SJSA1 (cell line): ENCODE results near the gene PHACTR4. TPM values are rescaled to one million over a fixed set of nuclear protein-coding genes. Genes with fewer than 3 reads are reported as not detected.
"Not testable (repeated sequence)": the region's sequence is repeated elsewhere in the genome, so short reads cannot be mapped to it uniquely, and the experiment has no call there.

Source experiments
- DNase-seq, 2 experiments: peaks; one replicate each; pipeline ENCODE4 v3.0.0-alpha.2; 2015 to 2020; ENCODE audit warnings: low spot score in 2 of 2, low read depth in 1 of 2
- H3K27ac ChIP-seq: fragments of 250-450 bp; sonication (Bioruptor Pico); 2 replicates; pipeline ENCODE4 v1.5.1; 2020; ENCODE audit warnings: mild to moderate bottlenecking, moderate library complexity
- H3K27me3 ChIP-seq: fragments of 250-450 bp; sonication (Bioruptor Pico); replicated peaks from 2 replicates; pipeline ENCODE4 v1.5.1; 2020; ENCODE audit warnings: mild to moderate bottlenecking, moderate library complexity
- H3K36me3 ChIP-seq: fragments of 250-450 bp; sonication (Bioruptor Pico); 2 replicates; pipeline ENCODE4 v1.5.1; 2020; ENCODE audit warnings: mild to moderate bottlenecking
- H3K4me1 ChIP-seq: fragments of 250-450 bp; sonication (Bioruptor Pico); replicated peaks from 2 replicates; pipeline ENCODE4 v1.6.1; 2021; ENCODE audit warnings: mild to moderate bottlenecking
- H3K4me3 ChIP-seq: fragments of 250-450 bp; sonication (Bioruptor Pico); 2 replicates; pipeline ENCODE4 v1.5.1; 2020; ENCODE audit warnings: mild to moderate bottlenecking
- H3K9me3 ChIP-seq: fragments of 250-450 bp; sonication (Bioruptor Pico); replicated peaks from 2 replicates; pipeline ENCODE4 v1.5.1; 2020; ENCODE audit warnings: mild to moderate bottlenecking
- total RNA-seq: library from RNA; depleted of rRNA; stranded (reverse); fragments of >200 nt; shearing (Covaris generic); gene quantifications from 2 replicates; pipeline ENCODE4 v1.2.3, GENCODE V29; 2014

The PHACTR4 gene
- total RNA-seq, 1 experiment from 2014 or later: 13.9 TPM

GRCh38 chr1:28353248-28353810 is 16.2 kb upstream of the PHACTR4 start:
- H3K27ac ChIP-seq, H3K27me3 ChIP-seq, DNase-seq, H3K9me3 ChIP-seq, H3K4me3 ChIP-seq, H3K36me3 ChIP-seq: not testable (repeated sequence)
- H3K4me1 ChIP-seq: peaks cover 28% of the 10 kb centered on the region

- DNase-seq: peak in 1 of 2 experiments; percentile 47
- Histone ChIP-seq H3K27ac (peak overlapping the region; percentile 57), H3K9me3 (no peaks in the 10 kb centered on the region), H3K4me1 (peaks cover 28% of the 10 kb centered on the region), H3K27me3 (no peaks in the 10 kb centered on the region), H3K36me3 (no peaks in the 10 kb centered on the region), H3K4me3 (no peak overlapping the region)
Observed at GRCh38 chr1:28354121-28354520, 15.4 kb upstream of the PHACTR4 start.

- peaks cover 10% of the 10 kb centered on the region for H3K4me1 ChIP-seq
- H3K27ac ChIP-seq: no peak overlapping the region
- H3K36me3 ChIP-seq: no peaks in the 10 kb centered on the region
- H3K9me3 ChIP-seq: no peaks in the 10 kb centered on the region
- no peaks in the 10 kb centered on the region for H3K27me3 ChIP-seq
- no peak for DNase-seq
- H3K4me3 ChIP-seq: no peak overlapping the region
Observed at GRCh38 chr1:28358716-28359115, 10.8 kb upstream of the PHACTR4 start.

- Histone ChIP-seq H3K27me3 (no peaks in the 10 kb centered on the region), H3K27ac (no peak overlapping the region), H3K4me1 (peaks cover under 1% of the 10 kb centered on the region; the same call in 1 of the 2 replicates), H3K9me3 (no peaks in the 10 kb centered on the region), H3K4me3 (no peak overlapping the region), H3K36me3 (no peaks in the 10 kb centered on the region)
- peak; percentile 42 to 72 for DNase-seq
Observed at GRCh38 chr1:28359592-28360239, 9.8 kb upstream of the PHACTR4 start.

- H3K4me3 ChIP-seq: no peak overlapping the region
- H3K9me3 ChIP-seq: no peaks in the 10 kb centered on the region
- H3K36me3 ChIP-seq: peaks cover 4% of the 10 kb centered on the region; the same call in 1 of the 2 replicates
- no peak overlapping the region for H3K27ac ChIP-seq
- peaks cover 5% of the 10 kb centered on the region for H3K4me1 ChIP-seq
- no peaks in the 10 kb centered on the region for H3K27me3 ChIP-seq
- DNase-seq: no peak
Observed at GRCh38 chr1:28364888-28365287, 4.7 kb upstream of the PHACTR4 start.

- H3K4me1 ChIP-seq: peaks cover 7% of the 10 kb centered on the region
- no peak overlapping the region for H3K27ac ChIP-seq
- no peaks in the 10 kb centered on the region for H3K27me3 ChIP-seq
- H3K9me3 ChIP-seq: no peaks in the 10 kb centered on the region
- DNase-seq: no peak
- peaks cover 8% of the 10 kb centered on the region; the same call in 1 of the 2 replicates for H3K36me3 ChIP-seq
- no peak overlapping the region for H3K4me3 ChIP-seq
Observed at GRCh38 chr1:28365864-28366263, 3.7 kb upstream of the PHACTR4 start.

- DNase-seq: not testable (repeated sequence)
Observed at GRCh38 chr1:28368608-28369007, 932 bp upstream of the PHACTR4 start.

GRCh38 chr1:28370239-28371009 is 884 bp downstream of the PHACTR4 start:
- H3K27ac ChIP-seq: peak overlapping the region; percentile 88
- peak; percentile 24 to 55 for DNase-seq
- peak overlapping the region; percentile 73 for H3K4me3 ChIP-seq
- H3K9me3 ChIP-seq: no peaks in the 10 kb centered on the region
- peaks cover 28% of the 10 kb centered on the region for H3K36me3 ChIP-seq
- H3K27me3 ChIP-seq: no peaks in the 10 kb centered on the region
- H3K4me1 ChIP-seq: peaks cover 27% of the 10 kb centered on the region

More at GRCh38 chr1:28368608-28369007, 932 bp upstream of the PHACTR4 start:
- H3K27ac ChIP-seq, H3K9me3 ChIP-seq, H3K27me3 ChIP-seq, H3K4me3 ChIP-seq: not testable (repeated sequence)
- peaks cover 15% of the 10 kb centered on the region for H3K36me3 ChIP-seq
- peaks cover 13% of the 10 kb centered on the region for H3K4me1 ChIP-seq

GRCh38 chr1:28371010-28371377 is 1.5 kb downstream of the PHACTR4 start:
- Histone ChIP-seq H3K36me3 (peaks cover 28% of the 10 kb centered on the region), H3K4me3 (peak overlapping the region; percentile 73), H3K27ac (no peak overlapping the region), H3K27me3 (no peaks in the 10 kb centered on the region), H3K9me3 (no peaks in the 10 kb centered on the region), H3K4me1 (peaks cover 27% of the 10 kb centered on the region)
- no peak for DNase-seq

GRCh38 chr1:28373450-28373849 is 3.9 kb downstream of the PHACTR4 start:
- peak; percentile 33 to 47 for DNase-seq
- not testable (repeated sequence) for H3K9me3 ChIP-seq, H3K4me3 ChIP-seq, H3K27me3 ChIP-seq
- Histone ChIP-seq H3K36me3 (peaks cover 33% of the 10 kb centered on the region), H3K27ac (peak overlapping the region; percentile 69), H3K4me1 (peaks cover 27% of the 10 kb centered on the region)

GRCh38 chr1:28374297-28374696 is 4.8 kb downstream of the PHACTR4 start:
- no peaks in the 10 kb centered on the region for H3K9me3 ChIP-seq
- H3K27ac ChIP-seq: peak overlapping the region; percentile 69
- no peak overlapping the region for H3K4me3 ChIP-seq
- peaks cover 33% of the 10 kb centered on the region for H3K36me3 ChIP-seq
- peaks cover 24% of the 10 kb centered on the region for H3K4me1 ChIP-seq
- H3K27me3 ChIP-seq: no peaks in the 10 kb centered on the region
- DNase-seq: peak in 1 of 2 experiments; percentile 34

GRCh38 chr1:28375598-28375997 is 6.1 kb downstream of the PHACTR4 start:
- H3K27ac ChIP-seq, DNase-seq: not testable (repeated sequence)

GRCh38 chr1:28376195-28376594 is 6.7 kb downstream of the PHACTR4 start:
- not testable (repeated sequence) for H3K4me3 ChIP-seq, H3K27ac ChIP-seq, H3K9me3 ChIP-seq, H3K27me3 ChIP-seq, DNase-seq
- H3K4me1 ChIP-seq: peaks cover 19% of the 10 kb centered on the region
- H3K36me3 ChIP-seq: peaks cover 24% of the 10 kb centered on the region

More at GRCh38 chr1:28375598-28375997, 6.1 kb downstream of the PHACTR4 start:
- H3K9me3 ChIP-seq, H3K4me3 ChIP-seq, H3K27me3 ChIP-seq: not testable (repeated sequence)
- Histone ChIP-seq H3K36me3 (peaks cover 28% of the 10 kb centered on the region), H3K4me1 (peaks cover 23% of the 10 kb centered on the region)

- Histone ChIP-seq H3K27me3 (no peaks in the 10 kb centered on the region), H3K4me1 (peaks cover 11% of the 10 kb centered on the region), H3K36me3 (peaks cover 15% of the 10 kb centered on the region), H3K9me3 (no peaks in the 10 kb centered on the region), H3K4me3 (no peak overlapping the region), H3K27ac (no peak overlapping the region)
- DNase-seq: no peak
Observed at GRCh38 chr1:28378906-28379305, 9.4 kb downstream of the PHACTR4 start.
